ENCODE measurements around the gene RMDN2. TPM values are rescaled to one million over a fixed set of nuclear protein-coding genes. Genes with fewer than 3 reads are reported as not detected.

The RMDN2 gene
- total RNA-seq, 2 experiments from 2014 or later: 2.8 to 3.2 TPM

DNA sequence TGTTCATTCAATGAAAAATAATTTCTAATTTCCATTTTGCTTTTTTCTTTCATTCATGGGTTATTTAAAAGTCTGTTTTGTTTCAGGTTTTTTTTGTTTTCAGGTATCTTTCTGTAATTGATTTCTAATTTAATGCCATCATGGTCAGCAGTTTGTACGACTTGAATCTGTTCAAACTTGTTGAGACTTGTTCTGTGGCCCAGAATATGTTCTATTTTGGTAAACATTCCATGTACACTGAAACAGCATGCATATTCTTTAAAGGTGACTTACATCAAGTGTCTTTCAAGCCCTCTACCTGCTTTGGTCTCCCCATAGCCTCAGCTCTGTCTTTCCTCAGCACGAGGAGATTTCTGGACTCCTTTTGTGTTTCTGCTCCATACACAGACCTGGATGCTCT lies 101.8 kb downstream of the RMDN2 start:
- no peaks in the 10 kb centered on the region for H3K9me3 Mint-ChIP-seq
- DNase-seq: no peak
- H3K36me3 Mint-ChIP-seq: no peaks in the 10 kb centered on the region
- H3K4me1 Mint-ChIP-seq: no peaks in the 10 kb centered on the region
- H3K4me3 Mint-ChIP-seq: no peak overlapping the region
- H3K27me3 Mint-ChIP-seq: peaks cover 13% of the 10 kb centered on the region
- H3K27ac Mint-ChIP-seq: no peak overlapping the region

DNA sequence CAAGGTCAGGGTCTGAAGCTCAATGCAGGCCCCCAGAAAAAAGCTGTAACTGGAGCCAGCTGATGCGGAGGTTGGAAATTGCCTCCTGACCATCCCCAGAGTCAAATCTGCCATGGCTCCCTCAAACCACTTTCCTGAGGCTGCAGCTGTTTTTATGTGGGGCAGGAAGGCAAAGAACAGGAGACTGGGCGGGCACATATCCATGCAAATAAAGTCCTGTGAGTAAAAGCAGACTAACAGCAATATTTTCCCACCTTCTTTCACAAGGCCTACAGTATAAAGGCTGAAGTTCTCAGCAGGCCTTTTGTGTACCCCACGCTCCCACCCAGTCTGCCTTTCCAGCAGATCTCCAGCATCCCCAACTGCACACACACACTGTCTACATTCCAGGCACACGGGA lies 103.7 kb downstream of the RMDN2 start:
- no peak for DNase-seq
- Mint-ChIP-seq H3K36me3 (no peaks in the 10 kb centered on the region), H3K27me3 (peaks cover 13% of the 10 kb centered on the region), H3K4me1 (no peaks in the 10 kb centered on the region), H3K4me3 (no peak overlapping the region), H3K27ac (no peak overlapping the region), H3K9me3 (no peaks in the 10 kb centered on the region)

GRCh38 chr2:38029512-38029911 lies 104.4 kb downstream of the RMDN2 start:
- no peaks in the 10 kb centered on the region for H3K36me3 Mint-ChIP-seq
- DNase-seq: no peak
- H3K27me3 Mint-ChIP-seq: peaks cover 16% of the 10 kb centered on the region
- H3K4me3 Mint-ChIP-seq: no peak overlapping the region
- H3K9me3 Mint-ChIP-seq: no peaks in the 10 kb centered on the region
- no peak overlapping the region for H3K27ac Mint-ChIP-seq
- no peaks in the 10 kb centered on the region for H3K4me1 Mint-ChIP-seq

- Mint-ChIP-seq H3K4me1 (no peaks in the 10 kb centered on the region), H3K27me3 (peaks cover 23% of the 10 kb centered on the region), H3K36me3 (no peaks in the 10 kb centered on the region), H3K4me3 (no peak overlapping the region), H3K27ac (no peak overlapping the region), H3K9me3 (no peaks in the 10 kb centered on the region)
- DNase-seq: no peak
Measured at GRCh38 chr2:38030635-38031355, 105.7 kb downstream of the RMDN2 start.

DNA sequence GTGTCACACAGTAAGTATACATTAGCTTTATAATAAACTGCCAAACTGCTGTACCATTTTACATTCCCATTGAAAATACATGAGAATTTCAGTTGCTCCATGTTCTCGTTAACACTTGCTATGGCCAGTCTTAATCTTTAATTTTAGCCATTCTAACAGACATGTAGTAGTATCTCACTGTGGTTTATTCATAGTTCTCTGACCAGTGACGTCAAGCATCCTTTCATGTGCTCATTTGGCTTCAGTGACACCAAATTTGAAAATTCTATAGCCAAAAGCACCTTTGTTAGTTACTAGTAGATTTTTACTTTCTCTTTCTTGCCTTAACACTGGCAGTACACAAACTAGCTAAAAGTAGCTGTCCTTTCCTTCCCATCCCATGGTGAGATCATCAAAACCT lies 107.9 kb downstream of the RMDN2 start:
- peaks cover 3% of the 10 kb centered on the region for H3K36me3 Mint-ChIP-seq
- DNase-seq: no peak
- peaks cover 45% of the 10 kb centered on the region for H3K27me3 Mint-ChIP-seq
- H3K9me3 Mint-ChIP-seq: no peaks in the 10 kb centered on the region
- no peak overlapping the region for H3K4me3 Mint-ChIP-seq
- H3K4me1 Mint-ChIP-seq: peaks cover 4% of the 10 kb centered on the region
- no peak overlapping the region for H3K27ac Mint-ChIP-seq

GRCh38 chr2:38033646-38034045 lies 108.6 kb downstream of the RMDN2 start:
- Mint-ChIP-seq H3K27me3 (peaks cover 52% of the 10 kb centered on the region), H3K4me3 (no peak overlapping the region), H3K27ac (no peak overlapping the region), H3K4me1 (peaks cover 10% of the 10 kb centered on the region), H3K9me3 (no peaks in the 10 kb centered on the region), H3K36me3 (peaks cover 3% of the 10 kb centered on the region)
- DNase-seq: no peak

DNA sequence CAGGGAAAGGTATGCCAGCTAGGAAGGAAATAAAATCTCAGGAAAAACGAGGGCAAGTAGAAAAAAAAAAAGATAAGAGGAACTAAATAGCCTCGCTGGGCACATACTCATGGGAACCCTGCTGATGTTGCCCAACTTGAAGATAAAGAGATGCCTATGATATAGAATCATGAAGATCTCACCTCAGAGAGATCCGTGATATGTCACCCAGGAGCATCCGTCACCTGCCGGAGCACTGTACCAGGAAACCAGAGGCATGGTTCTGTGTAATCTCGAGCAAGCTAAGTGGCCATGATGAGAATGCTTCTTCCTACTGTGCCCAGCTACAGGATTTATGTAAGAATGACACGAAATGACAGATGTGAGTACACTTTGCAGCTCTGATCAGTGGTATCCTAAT lies 110.9 kb downstream of the RMDN2 start:
- Mint-ChIP-seq H3K4me1 (peaks cover 10% of the 10 kb centered on the region), H3K4me3 (no peak overlapping the region), H3K9me3 (no peaks in the 10 kb centered on the region), H3K27ac (no peak overlapping the region), H3K27me3 (peaks cover 67% of the 10 kb centered on the region), H3K36me3 (peaks cover 3% of the 10 kb centered on the region)
- no peak for DNase-seq

GRCh38 chr2:38037325-38037724 lies 112.2 kb downstream of the RMDN2 start:
- DNase-seq: no peak
- Mint-ChIP-seq H3K27me3 (peaks cover 74% of the 10 kb centered on the region), H3K4me1 (peaks cover 10% of the 10 kb centered on the region), H3K27ac (peak overlapping the region; percentile 78), H3K36me3 (peaks cover 3% of the 10 kb centered on the region), H3K4me3 (no peak overlapping the region), H3K9me3 (peaks cover 2% of the 10 kb centered on the region)

DNA sequence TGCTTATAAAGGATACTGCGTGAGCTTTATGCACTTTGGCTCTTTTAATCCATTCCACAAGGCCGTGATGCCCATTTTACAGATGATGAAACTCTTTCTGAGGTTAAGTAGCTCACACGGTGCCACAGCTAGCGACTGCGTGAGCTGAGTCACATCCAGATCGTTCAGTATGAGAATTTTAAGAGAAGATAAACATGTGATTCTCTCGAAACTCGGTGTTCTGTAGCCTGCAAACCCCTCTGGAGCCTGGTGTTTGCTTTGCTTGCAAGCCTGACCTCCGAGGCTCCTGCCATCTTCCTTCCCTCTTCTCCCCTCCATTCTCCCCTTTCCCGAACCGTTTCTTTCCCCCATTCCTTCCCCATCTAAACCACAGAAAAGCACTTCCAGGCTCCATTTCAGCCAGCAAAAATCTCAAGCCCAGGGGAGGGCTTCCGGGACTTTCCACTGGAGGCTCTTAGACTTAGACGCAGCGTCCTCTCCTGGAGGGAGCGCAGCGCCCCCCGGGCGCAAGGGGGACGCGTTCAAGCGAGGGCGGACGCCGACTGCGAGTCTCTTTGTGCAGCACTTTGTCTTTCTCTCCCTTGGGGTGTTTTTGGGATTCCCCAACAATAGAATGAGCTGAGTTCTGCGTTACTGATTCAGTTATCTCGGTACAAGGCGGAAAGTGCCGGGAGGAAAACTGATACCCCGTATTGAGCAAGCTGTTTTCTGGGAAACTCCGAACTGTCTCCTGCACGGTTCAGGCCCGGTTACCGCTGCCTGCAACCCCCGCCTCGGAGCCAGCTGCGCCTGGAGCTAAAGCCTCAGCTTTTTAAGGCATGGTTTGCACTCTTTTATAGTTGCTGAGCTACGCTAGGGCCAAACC lies 112.9 kb downstream of the RMDN2 start:
- peaks cover 10% of the 10 kb centered on the region for H3K4me1 Mint-ChIP-seq
- peaks cover 5% of the 10 kb centered on the region for H3K9me3 Mint-ChIP-seq
- H3K36me3 Mint-ChIP-seq: peaks cover 3% of the 10 kb centered on the region
- peak; percentile 27 for DNase-seq
- H3K4me3 Mint-ChIP-seq: peak overlapping the region; percentile 67
- peak overlapping the region; percentile 78 for H3K27ac Mint-ChIP-seq
- peaks cover 80% of the 10 kb centered on the region for H3K27me3 Mint-ChIP-seq

- no peak overlapping the region for H3K27ac Mint-ChIP-seq
- H3K36me3 Mint-ChIP-seq: peaks cover 3% of the 10 kb centered on the region
- H3K9me3 Mint-ChIP-seq: peaks cover 7% of the 10 kb centered on the region
- DNase-seq: no peak
- peaks cover 10% of the 10 kb centered on the region for H3K4me1 Mint-ChIP-seq
- peaks cover 87% of the 10 kb centered on the region for H3K27me3 Mint-ChIP-seq
- H3K4me3 Mint-ChIP-seq: no peak overlapping the region
Measured at GRCh38 chr2:38038682-38039081, 113.6 kb downstream of the RMDN2 start.

DNA sequence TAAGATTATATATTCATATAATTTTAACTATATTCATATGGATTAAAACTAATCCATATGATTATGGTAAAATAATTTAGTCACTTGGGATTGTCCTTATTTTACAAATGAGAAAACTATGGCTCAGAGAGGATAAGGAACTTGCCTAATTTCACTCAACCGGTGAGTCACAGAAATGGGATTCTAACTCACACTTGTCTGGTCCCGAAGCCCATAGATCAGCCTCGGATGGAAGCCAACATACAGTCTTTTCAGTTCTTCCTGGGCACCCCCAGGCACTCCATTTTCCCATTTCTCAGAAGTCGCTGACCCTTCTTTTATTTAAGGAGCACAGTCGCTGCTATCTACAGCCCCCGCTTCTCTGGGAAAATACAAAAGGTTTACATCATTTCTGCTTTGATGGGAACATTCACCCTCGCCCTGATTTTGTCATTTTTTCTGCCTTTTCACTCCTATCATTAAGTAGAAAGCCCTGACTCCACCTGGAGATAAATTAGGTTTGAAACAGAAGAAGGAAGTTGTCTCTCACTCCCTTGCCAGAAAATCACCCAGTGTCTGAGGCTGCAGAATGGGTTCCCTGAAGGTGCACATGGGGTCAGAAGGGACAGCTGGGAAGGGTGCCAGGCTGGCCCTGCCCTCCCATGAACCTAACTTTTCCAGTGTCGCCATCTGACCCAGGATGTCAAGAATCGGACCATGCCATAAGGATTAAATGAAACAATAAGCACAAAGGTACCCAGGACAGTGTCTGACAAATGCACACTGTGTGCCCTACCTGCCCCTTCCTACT lies 114.2 kb downstream of the RMDN2 start:
- peaks cover 3% of the 10 kb centered on the region for H3K36me3 Mint-ChIP-seq
- H3K9me3 Mint-ChIP-seq: peaks cover 7% of the 10 kb centered on the region
- no peak overlapping the region for H3K27ac Mint-ChIP-seq
- peaks cover 10% of the 10 kb centered on the region for H3K4me1 Mint-ChIP-seq
- H3K27me3 Mint-ChIP-seq: peaks cover 87% of the 10 kb centered on the region
- no peak for DNase-seq
- no peak overlapping the region for H3K4me3 Mint-ChIP-seq

DNA sequence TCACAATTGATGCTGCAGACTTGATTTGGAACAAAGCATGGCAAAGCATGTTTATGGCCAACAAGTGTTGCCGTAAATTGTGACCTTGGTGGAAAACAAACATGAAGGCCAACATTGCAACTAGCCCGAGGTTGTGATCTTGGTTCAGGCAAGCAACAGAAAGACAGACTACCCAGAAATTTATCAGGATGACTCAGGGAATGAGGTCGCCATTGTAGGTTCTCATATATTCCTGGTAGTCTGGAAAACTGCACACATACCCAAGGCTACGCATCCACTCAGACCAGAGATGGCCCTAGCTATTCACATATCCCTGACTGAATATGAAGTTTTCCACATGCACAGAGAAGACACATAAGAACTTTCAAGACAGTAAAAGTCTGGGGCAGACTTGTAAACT lies 120.7 kb downstream of the RMDN2 start:
- Mint-ChIP-seq H3K4me1 (no peaks in the 10 kb centered on the region), H3K4me3 (no peak overlapping the region), H3K27me3 (peaks cover 42% of the 10 kb centered on the region), H3K27ac (no peak overlapping the region), H3K36me3 (no peaks in the 10 kb centered on the region), H3K9me3 (peaks cover 7% of the 10 kb centered on the region)
- no peak for DNase-seq

- H3K36me3 Mint-ChIP-seq: peaks cover 1% of the 10 kb centered on the region
- peaks cover 13% of the 10 kb centered on the region for H3K27me3 Mint-ChIP-seq
- H3K27ac Mint-ChIP-seq: no peak overlapping the region
- no peaks in the 10 kb centered on the region for H3K9me3 Mint-ChIP-seq
- no peak for DNase-seq
- H3K4me1 Mint-ChIP-seq: peaks cover 26% of the 10 kb centered on the region
- no peak overlapping the region for H3K4me3 Mint-ChIP-seq
Measured at GRCh38 chr2:38056216-38056615, 131.1 kb downstream of the RMDN2 start.

DNA sequence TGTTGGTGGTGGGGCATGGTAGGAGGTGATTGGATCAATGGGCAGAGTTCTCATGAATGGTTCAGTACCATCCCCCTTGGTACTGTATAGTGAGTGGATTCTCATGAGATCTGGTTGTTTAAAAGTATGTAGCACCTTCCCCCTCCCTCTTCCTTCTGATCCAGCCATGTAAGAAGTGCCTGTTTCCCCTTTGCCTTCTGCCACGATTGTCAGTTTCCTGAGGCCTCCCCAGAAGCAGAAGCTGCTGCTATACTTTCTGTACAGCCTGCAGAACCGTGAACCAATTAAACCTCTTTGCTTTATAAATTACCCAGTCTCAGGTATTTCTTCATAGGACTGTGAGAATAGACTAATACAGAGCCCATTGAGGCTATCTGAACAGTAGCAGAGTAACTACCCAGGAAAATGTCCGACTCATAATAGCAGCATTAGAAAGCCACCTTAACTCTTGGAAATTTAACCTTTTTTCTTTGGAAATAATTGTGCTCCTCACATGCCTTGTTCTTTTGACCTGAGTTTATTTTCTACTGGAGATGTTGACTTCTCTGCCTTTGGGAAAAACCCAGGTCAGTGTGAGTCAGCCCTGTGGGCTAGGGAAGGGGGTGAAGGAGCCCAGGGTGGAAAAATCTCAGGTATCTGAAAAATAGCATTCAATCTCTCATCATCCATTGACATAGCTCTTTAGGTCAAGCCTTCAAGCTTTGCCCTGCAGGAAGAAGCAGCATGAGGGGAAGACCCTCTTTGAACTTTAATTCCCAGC lies 132.7 kb downstream of the RMDN2 start:
- H3K27ac Mint-ChIP-seq: no peak overlapping the region
- peak; percentile 21 for DNase-seq
- peaks cover 13% of the 10 kb centered on the region for H3K27me3 Mint-ChIP-seq
- no peaks in the 10 kb centered on the region for H3K9me3 Mint-ChIP-seq
- peaks cover 26% of the 10 kb centered on the region for H3K4me1 Mint-ChIP-seq
- no peak overlapping the region for H3K4me3 Mint-ChIP-seq
- H3K36me3 Mint-ChIP-seq: peaks cover 4% of the 10 kb centered on the region

Measured in activated naive CD8-positive, alpha-beta T cell treated with anti-CD3 and anti-CD28 coated beads for 36 hours (primary cell).